ACHN (cell line): ENCODE measurements around the gene WWTR1.

Experiments
- DNase-seq: peaks from one replicate; pipeline ENCODE4 v3.0.0-alpha.2; 2015
- in situ Hi-C: cut with HindIII; loops from 2 replicates; pipeline ENCODE4 v1.10.0; 2017; ENCODE audit warnings: low sequenced_read_pairs, low pct_ligation_motif_present, low pct_unique_long_range_greater_than_20kb

Gene WWTR1

DNA sequence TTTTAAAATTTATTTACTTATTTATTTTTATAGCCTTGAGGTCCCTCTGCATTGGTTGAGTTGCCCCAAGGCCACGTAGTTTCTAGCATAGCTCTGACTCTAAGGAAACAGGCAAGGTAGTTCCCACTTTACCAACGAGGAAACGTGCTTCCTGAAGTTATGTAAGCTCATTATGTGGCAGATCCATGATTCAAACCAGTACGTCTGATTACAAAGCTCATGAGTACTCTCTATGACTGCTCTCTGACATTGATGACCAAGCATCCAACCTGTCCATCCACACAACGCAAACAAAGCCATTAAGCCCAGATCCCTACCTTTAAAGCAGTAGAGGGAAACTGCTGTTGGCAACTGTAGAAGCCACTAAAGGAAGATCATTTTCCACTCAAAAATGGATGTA is 25.6 kb downstream of the WWTR1 start:
- in situ Hi-C loops, result no loop called here
- DNase-seq, result no peak

DNA sequence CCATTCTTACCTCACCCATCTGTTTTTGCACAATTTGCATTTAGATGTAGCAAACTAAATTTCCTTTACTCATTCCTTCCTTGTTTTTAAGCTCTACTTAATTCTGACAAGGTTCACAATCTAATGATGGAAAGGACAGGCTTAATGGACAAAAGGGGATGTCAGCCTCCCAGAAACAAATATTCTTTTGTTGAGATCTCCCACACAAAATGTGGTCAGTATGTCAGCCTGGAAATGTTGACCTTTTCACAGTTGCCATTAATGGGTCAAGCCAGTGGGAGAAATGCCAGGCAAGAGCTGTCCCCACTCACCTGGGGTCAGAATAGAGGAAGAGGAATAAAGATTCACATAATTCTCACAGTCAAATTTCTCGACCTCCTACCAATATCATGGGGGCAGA is 27.0 kb downstream of the WWTR1 start:
- DNase-seq, result no peak
- in situ Hi-C loops, result no loop called here

DNA sequence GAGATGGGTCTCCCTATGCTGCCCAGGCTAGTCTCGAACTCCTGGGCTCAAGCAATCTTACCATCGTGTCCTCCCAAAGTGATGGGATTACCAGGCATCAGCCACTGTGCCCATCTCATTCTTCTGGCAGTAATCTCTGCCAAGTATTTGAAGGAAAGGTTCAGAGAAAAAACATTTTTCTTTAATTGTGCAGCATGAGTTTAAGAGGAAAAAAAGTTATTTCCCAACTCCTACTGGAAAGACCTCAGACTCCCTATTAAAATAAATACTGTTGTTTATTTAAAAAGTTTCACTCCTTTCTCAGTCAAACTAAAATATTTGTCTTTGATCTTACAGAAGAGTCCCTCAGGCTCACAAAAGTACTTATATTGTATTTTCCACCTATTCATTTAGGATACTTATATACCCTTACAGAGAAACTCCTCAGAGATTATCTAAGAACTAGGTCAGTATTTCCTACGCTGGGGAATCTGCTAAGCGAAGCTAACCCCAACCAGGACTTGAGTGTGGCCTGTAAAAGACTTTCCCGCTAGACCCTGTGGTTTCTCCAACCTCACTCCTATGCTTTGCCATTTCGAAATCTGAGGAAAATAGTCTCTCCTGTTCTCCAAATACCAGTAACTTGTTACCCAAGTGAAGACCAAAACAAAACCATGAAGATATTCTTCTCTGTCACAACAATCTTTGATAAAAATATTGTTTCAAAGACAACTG is 28.7 kb downstream of the WWTR1 start:
- no peak for DNase-seq
- in situ Hi-C loops, result no loop called here

DNA sequence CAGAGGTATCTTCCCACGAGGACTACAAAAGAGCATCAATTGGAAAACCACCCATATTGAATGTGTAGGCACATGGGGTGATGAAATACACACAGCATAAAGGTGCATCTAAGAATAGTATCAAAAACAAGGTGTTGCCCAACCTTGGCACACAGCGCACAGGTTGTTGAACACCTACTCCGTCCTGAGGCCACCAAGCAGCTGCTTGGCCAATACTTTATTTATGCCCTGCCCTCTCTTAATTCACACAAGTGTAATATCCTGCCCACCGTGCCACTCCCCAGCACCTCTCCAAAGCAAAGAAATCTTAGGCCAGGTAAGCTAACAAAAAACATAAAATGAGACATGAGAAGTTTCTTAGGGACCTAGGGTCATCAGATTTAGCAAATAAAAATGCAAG is 31.2 kb downstream of the WWTR1 start:
- no peak for DNase-seq
- in situ Hi-C loops, result no loop called here

DNA sequence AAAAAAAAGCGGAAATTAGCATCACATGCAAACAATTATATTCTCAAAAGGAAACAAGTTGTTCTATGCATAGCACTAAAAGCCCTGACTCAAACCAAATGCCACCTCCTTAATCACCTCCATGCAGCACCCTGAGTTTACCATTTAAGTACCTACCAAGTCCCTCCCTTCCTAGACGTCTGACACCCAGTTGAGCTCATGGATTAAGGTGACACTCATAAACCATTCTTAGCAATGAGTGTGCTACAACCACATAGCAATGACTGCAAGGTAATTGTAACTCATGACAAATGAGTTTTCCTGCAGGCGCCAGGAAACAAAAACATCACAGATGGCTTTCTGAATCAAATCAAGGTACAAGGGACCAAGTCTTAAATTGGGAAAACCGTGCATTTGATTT is 32.0 kb downstream of the WWTR1 start:
- in situ Hi-C loops, result no loop called here
- no peak for DNase-seq

DNA sequence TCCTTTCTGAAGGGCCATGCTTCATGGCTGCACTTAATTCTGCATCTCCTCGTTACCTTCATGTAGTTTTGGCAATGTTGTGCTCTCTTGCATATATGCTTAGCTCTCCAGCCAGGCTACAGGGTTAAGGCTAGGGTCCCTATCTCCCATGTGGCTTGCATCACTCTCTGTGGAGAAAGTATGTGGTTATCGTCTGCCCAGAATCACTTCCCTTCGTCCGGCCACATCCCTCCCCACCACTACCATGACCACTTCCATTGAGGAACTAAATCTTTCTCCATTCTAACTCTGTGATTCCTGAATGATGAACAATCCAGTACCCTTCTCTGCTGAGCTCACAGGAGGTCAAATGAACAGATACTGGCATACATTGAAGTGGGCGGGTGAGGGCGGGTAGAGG is 34.0 kb downstream of the WWTR1 start:
- in situ Hi-C loops, result no loop called here
- DNase-seq, result no peak

DNA sequence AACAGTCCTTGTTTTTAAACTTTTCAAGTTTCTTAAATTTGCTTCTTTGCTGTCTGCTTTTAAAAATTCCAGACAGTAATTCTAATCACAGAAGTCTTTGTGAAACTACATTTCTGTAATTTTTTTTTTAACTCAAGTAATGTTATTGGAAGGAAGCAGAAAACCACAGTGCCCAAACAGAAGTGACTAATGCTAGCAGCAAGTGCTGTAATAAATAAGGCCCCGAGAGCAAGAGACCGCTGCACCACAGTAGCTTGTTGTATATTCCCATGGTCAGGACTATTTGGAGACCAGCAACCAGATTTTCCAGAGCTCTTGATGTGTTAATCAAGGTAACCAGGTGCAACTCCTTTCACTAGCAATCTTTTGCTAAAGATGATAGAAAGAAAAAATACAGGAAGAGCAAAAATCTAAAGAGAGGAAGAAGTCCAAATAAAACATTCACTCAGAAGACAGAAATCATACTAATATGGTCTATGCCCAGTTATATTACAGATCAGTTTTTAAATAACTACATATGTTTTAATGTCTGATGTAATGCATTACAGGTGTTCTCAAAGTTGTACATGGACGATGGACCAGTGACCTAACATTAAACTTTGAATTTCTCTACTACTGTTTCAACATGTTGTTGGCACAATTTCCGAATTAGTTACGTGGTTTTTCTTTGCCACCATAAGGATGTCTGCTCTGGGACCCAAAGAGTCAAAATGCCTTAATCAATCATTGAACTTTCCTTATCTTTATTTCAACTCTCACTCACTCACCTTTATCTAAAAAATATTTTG is 36.4 kb downstream of the WWTR1 start:
- DNase-seq, result peak; percentile 30
- in situ Hi-C loops, result no loop called here

DNA sequence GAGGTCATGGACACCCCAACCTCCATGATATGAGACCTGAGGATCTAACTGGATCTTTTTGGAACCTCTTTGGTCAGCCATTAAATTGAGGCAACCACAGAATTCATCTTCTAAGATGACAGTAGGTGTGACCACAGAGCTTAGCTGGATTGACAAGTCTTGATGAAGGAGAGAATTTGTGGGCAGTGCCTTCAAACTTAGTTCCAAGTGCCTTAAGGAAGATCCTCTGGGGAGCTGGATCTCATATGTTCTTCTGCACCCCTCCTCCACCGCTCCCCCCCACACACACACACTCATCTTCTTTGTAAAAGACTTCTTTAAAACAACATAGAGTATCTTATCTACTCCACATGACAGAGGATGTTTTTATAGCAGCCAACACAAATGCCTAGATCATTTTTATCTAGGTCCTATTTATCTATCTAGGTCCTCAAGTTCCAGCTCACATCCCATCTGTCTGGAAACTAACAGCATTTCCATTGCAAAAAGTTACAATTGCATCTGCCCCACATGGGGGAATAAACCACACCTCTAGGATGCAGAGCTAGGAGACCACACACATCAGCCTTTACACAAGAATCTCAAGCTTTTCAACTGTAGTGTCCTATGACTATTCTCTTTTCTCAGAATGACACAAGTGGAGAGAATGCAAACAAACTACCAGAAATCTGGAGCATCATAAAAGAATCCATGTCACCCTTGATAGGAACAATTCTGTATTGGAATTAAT is 37.4 kb downstream of the WWTR1 start:
- DNase-seq, result no peak
- in situ Hi-C loops, result no loop called here

DNA sequence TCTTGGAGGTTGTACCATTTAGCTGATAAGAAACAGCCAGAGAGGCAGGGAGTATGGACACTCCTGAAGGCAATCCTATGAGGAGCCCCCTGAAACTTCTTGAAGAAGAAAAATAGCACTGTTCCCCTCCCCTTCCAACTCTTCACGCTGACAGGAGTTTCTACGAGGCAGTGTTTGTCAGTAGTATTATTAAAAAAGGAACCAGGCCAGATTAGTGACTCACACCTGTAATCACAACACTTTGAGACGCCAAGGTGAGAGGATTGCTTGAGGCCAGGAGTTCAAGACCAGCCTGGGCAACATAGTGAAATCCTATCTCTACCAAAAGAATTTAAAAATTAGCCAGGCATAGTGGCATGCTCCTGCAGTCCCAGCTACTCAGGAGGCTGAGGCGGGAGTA is 38.7 kb downstream of the WWTR1 start:
- in situ Hi-C loops, result no loop called here
- DNase-seq, result no peak

DNA sequence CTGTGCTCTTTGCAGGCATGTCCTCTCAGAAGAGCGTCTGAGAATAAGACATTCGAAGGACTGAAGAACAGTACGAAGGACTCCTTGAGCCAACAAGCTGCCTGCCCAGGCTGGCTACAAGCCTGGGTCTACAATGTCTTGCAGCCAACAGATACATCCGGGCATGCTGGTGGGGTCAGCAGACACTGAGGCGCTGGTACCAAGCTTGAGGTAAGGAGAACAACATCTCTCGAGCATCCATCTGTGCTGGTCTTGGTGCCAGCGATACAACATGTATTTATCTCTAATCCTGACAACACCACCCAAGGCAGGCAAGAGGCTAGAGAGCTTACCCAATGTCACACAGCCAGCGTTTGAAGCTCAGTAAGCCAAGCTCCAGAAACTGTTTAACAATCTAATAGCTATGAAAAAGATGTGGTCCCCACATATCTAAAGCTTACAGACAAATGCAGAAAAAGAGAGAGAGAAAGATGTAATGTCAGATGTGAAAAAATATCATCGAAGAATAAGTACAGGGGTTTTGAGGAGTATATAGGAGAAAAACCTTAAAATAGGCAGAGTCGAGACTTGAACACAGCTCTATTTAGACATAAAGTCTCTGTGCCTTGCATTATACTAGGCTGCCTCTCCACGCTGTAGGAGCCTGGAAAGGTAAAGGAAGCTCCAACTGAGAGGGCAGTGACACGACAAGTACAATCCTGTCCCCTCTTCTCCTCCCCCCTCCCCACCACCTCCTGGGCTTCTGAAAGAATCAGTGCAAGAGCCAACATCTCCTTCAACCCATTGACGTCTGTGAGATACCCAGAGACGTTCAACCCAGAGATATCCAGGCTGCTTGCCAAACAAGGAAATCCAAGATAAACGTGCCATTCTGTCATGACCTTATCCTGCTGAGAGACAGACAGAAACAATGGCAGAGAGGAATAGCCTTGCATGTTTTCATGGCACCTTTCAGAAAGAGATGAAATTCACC is 39.4 kb downstream of the WWTR1 start:
- in situ Hi-C loops, result no loop called here

DNA sequence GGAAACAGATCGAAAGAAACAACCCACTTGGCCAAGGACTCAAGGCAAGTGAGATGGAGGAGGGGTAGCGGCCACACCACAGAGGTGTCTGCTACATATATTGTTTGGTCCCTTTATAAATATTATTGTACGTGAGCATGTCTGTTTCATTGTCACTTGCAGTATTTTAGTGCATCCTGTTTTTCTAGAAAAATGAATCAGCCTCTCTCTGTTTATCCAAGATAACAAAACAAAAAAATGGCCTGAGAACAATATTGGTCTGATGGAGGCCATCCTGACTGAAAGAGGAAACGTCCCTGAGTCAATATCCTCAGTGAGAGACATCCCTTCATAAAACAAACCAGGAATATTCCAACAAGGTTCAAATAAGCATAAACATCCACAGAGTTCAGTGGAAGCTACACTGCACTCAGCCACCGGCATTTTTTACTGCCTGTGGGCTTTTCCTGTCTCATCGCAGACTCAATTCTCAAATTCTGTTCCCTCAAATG is 42.0 kb downstream of the WWTR1 start:
- in situ Hi-C loops, result no loop called here
- no peak for DNase-seq

More for the DNA sequence above, 39.4 kb downstream of the WWTR1 start:
- no peak for DNase-seq

DNA sequence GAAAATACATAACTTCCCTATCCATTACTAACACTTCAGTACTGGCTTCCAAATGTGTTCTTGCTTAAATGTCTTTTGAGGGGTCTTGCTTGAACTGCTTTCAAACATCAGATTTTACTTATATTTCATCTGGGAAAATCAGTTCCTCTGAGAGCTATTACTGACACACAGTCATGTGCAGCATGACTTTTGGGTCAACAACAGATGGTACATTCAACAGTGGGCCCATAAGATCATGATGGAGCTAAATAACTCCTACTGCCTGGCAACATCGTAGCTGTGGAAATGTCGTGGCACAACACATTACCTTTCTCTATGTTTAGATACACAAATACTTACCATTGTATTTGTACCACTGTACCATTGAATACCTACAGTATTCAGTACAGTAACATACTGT is 43.8 kb downstream of the WWTR1 start:
- no peak for DNase-seq
- in situ Hi-C loops, result no loop called here

DNA sequence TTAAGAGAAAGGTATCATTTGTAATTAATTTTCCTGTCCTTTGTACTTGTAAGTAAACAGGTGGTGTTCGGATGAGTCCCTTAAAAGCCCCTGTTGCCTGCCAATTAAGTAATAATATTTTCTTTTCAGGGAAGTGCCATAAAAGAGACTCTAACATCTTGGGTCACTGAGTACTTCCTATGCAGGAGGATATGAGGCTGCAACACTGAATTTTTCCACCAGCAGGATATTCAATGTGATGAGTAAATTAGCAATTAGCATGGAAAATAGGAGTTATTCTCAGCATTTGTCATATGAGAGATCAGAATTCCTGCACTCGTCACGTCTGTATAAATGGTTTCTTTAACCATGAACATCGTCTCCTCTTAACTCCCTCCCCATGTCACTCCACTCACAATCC is 45.4 kb downstream of the WWTR1 start:
- DNase-seq, result no peak
- in situ Hi-C loops, result no loop called here

DNA sequence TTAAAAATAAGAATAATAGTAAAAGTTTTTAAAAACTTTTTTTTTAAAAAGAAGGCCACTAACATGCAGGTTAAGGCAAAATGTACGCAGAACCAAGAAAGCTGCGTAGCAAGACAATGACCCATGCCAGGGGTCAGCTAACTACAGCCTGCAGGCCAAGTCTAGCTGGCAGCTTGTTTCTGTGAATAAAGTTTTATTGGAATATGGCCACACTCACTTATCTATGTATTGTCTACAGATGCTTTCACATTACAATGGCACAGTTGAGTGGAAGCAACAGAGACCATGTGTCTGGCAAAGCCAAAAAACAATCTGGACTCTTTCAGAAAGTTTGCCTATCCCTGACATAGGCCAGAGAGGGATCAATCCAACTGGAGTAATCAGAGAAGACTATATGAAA is 46.7 kb downstream of the WWTR1 start:
- no peak for DNase-seq
- in situ Hi-C loops, result no loop called here

DNA sequence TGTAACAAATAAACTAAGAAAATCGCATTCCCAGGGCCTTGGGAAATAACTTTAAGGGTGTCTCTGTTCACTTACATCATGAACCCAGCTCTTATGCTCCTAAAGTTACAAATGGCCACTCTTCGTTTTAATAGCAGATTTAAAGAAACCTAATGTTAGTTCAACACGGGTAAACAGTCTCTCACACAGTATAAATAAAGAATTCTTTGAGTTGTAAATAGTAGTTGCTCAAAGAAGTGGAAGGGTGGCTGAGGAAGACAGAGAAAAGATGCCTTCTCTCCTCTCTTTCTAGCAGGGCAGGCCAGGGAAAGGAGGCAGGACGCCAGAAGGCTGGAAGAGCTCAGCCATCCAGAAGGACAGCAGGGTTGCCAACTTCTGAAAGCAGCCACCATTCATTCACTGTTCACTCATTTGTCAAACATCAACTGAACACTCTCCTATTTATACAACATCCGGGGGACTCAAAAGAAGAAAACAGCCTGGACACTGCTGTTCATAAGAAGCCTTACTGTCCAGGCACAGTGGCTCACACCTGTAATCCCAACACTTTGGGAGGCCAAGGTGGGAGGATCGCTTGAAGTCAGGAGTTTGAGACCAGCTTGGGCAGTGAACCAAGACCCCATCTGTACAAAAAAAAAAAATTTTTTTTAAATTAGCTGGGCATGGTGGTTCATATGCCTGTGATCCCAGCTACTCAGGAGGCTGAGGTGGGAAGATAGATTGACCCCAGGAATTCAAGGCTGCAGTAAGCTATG is 47.3 kb downstream of the WWTR1 start:
- DNase-seq, result peak; percentile 56
- in situ Hi-C loops, result no loop called here

DNA sequence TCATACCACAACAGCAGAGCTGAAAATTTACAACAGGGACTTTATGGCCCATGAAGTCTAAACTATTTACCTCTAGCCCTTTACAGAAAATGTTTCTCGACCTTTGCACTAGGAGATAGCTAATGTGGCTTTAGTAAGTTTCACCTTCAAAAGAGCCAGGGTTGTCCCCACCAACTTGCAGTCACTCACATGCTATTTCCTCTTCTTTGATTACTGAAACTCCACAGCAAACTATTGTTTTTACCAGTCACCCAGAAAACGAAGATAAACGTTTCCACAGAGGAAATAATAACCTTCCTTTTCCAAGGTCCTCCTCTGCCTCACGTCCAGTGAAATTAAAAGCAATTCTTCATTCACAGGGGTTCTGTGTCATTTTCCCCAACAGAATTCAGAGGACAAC is 48.2 kb downstream of the WWTR1 start:
- DNase-seq, result no peak
- in situ Hi-C loops, result no loop called here

DNA sequence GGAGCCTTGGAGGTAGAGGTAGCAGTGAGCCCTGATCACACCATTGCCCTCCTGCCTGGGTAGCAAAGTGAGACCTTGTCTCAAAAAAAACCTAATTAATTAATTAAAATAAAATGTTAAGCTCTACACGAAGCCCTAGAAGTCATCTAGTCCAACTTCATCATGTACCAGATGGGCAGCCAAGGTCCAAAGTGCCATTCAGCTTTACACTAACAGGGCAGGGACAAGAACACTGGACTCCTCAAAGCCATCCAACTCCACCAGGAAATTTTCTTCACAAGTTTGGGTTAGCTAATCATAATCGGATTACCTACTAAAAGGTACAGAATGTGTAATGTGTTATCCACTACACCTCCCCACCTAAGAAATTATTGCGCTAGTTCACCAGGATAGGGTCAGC is 48.8 kb downstream of the WWTR1 start:
- no peak for DNase-seq
- in situ Hi-C loops, result no loop called here

DNA sequence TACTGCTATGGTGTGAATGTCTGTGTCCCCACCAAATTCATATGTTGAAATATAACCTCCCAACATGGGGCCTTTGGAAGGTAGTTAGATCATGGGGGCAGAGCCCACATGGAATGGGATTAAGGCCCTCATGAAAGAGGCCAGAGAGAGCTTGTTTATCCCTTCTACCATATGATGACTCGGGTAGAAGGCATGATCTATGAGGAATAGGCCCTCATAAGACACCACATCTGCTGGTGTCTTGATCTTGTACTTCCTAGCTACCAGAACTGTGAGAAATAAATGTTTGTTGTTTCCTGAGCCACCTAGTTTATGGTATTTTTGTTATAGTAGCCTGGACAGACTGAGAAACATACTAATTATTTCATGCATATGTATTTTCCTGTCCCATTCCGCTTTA is 51.9 kb downstream of the WWTR1 start:
- in situ Hi-C loops, result no loop called here
- peak; percentile 52 for DNase-seq
